ENCODE data around the gene PRG3.

PRG3 gene

GRCh38 chr11:57380975-57381374, at the start of gene PRG3:
Gene PRG3, minus strand, starts transcription at chr11:57381150. Its CDS starts 442 bp downstream, at chr11:57380708.
- no peak for DNase-seq

- no peak for DNase-seq
Measured at GRCh38 chr11:57429946-57430345, 49.0 kb upstream of the PRG3 start.

- no peak for DNase-seq
Measured at GRCh38 chr11:57428643-57429042, 47.7 kb upstream of the PRG3 start.

GRCh38 chr11:57427727-57428082, 46.8 kb upstream of the PRG3 start:
- DNase-seq, result no peak

- DNase-seq, result peak; percentile 84
Measured at GRCh38 chr11:57426929-57427726, 46.2 kb upstream of the PRG3 start, which contains the start of gene SLC43A3. Gene SLC43A3, minus strand, starts transcription at chr11:57427121. Its CDS starts 949 bp downstream, at chr11:57426172.

GRCh38 chr11:57426439-57426928, 45.5 kb upstream of the PRG3 start:
- DNase-seq, result no peak

GRCh38 chr11:57425565-57426438, 44.9 kb upstream of the PRG3 start:
- no peak for DNase-seq

- peak; percentile 86 for DNase-seq
Measured at GRCh38 chr11:57424792-57425564, 44.0 kb upstream of the PRG3 start.

GRCh38 chr11:57424137-57424791, 43.3 kb upstream of the PRG3 start:
- DNase-seq, result no peak

GRCh38 chr11:57422669-57423068, 41.7 kb upstream of the PRG3 start:
- DNase-seq, result no peak

- DNase-seq, result no peak
Measured at GRCh38 chr11:57421805-57422204, 40.9 kb upstream of the PRG3 start.

- no peak for DNase-seq
Measured at GRCh38 chr11:57421066-57421465, 40.1 kb upstream of the PRG3 start.

GRCh38 chr11:57419146-57419545, 38.2 kb upstream of the PRG3 start:
- no peak for DNase-seq

GRCh38 chr11:57418131-57418530, 37.2 kb upstream of the PRG3 start:
- DNase-seq, result no peak

- no peak for DNase-seq
Measured at GRCh38 chr11:57417056-57417455, 36.1 kb upstream of the PRG3 start.

- DNase-seq, result no peak
Measured at GRCh38 chr11:57416436-57416835, 35.5 kb upstream of the PRG3 start.

- DNase-seq, result no peak
Measured at GRCh38 chr11:57414612-57415212, 33.8 kb upstream of the PRG3 start.

- DNase-seq, result no peak
Measured at GRCh38 chr11:57413681-57414080, 32.7 kb upstream of the PRG3 start.

GRCh38 chr11:57410287-57410686, 29.3 kb upstream of the PRG3 start:
- no peak for DNase-seq

- DNase-seq, result no peak
Measured at GRCh38 chr11:57409321-57410100, 28.6 kb upstream of the PRG3 start.

GRCh38 chr11:57408771-57409170, 27.8 kb upstream of the PRG3 start:
- DNase-seq, result no peak

Data from GDM1 (cell line).